WTC11 (cell line): ENCODE results near the gene BOD1L1. TPM values are rescaled to one million over a fixed set of nuclear protein-coding genes. Genes with fewer than 3 reads are reported as not detected.

Source experiments
- ARID4B ChIP-seq: sonication (generic); formaldehyde crosslinking; IDR thresholded peaks from 2 replicates; pipeline ENCODE4 v1.8.0; 2023; ENCODE audit warnings: missing genetic modification reagents, mild to moderate bottlenecking, borderline replicate concordance
- ATF1 ChIP-seq: sonication (generic); formaldehyde crosslinking; IDR thresholded peaks from 2 replicates; pipeline ENCODE4 v1.8.1; 2023; ENCODE audit warnings: mild to moderate bottlenecking, moderate library complexity, missing genetic modification reagents
- ATF2 ChIP-seq: sonication (generic); formaldehyde crosslinking; IDR thresholded peaks from 2 replicates; pipeline ENCODE4 v1.8.1; 2022; ENCODE audit warnings: low read depth, missing genetic modification reagents, borderline replicate concordance
- CREB1 ChIP-seq: sonication (generic); formaldehyde crosslinking; IDR thresholded peaks from 2 replicates; pipeline ENCODE4 v1.8.0; 2023; ENCODE audit warnings: mild to moderate bottlenecking, missing genetic modification reagents
- CREM ChIP-seq: sonication (generic); formaldehyde crosslinking; IDR thresholded peaks from 2 replicates; pipeline ENCODE4 v1.8.1; 2022; ENCODE audit warnings: mild to moderate bottlenecking, missing genetic modification reagents, moderate library complexity
- CTCF ChIP-seq: fragments of 200-600 bp; IDR thresholded peaks from 2 replicates; pipeline ENCODE4 v1.8.0; 2022; ENCODE audit warnings: antibody characterized with exemption
- E2F4 ChIP-seq: sonication (generic); formaldehyde crosslinking; IDR thresholded peaks from 2 replicates; pipeline ENCODE4 v1.8.1; 2022; ENCODE audit warnings: low read depth, mild to moderate bottlenecking, moderate library complexity, missing genetic modification reagents, borderline replicate concordance
- E2F5 ChIP-seq: sonication (generic); formaldehyde crosslinking; IDR thresholded peaks from 2 replicates; pipeline ENCODE4 v1.8.1; 2022; ENCODE audit warnings: mild to moderate bottlenecking, moderate library complexity, missing genetic modification reagents
- EMX1 ChIP-seq: fragments of 250-450 bp; sonication (Bioruptor Pico); IDR thresholded peaks from 2 replicates; pipeline ENCODE4 v1.8.0; 2021; ENCODE audit warnings: mild to moderate bottlenecking
- ETV6 ChIP-seq: sonication (generic); formaldehyde crosslinking; IDR thresholded peaks from 2 replicates; pipeline ENCODE4 v1.8.1; 2022; ENCODE audit warnings: mild to moderate bottlenecking, missing genetic modification reagents
- FOXP4 ChIP-seq: sonication (generic); formaldehyde crosslinking; IDR thresholded peaks from 2 replicates; pipeline ENCODE4 v1.8.0; 2022; ENCODE audit warnings: mild to moderate bottlenecking, missing genetic modification reagents
- GABPB1 ChIP-seq: sonication (generic); formaldehyde crosslinking; IDR thresholded peaks from 2 replicates; pipeline ENCODE4 v1.8.1; 2023; ENCODE audit warnings: mild to moderate bottlenecking, missing genetic modification reagents
- HMGA2 ChIP-seq: fragments of 250-450 bp; sonication (Bioruptor Pico); IDR thresholded peaks from 2 replicates; pipeline ENCODE4 v1.4.0; 2021; ENCODE audit warnings: mild to moderate bottlenecking, moderate library complexity
- HMGXB4 ChIP-seq: sonication (generic); formaldehyde crosslinking; IDR thresholded peaks from 2 replicates; pipeline ENCODE4 v1.8.1; 2023; ENCODE audit warnings: mild to moderate bottlenecking, moderate library complexity, missing genetic modification reagents
- IRF2 ChIP-seq: sonication (generic); formaldehyde crosslinking; IDR thresholded peaks from 2 replicates; pipeline ENCODE4 v1.8.0; 2022; ENCODE audit warnings: low read depth, missing genetic modification reagents, borderline replicate concordance
- KAT7 ChIP-seq: sonication (generic); formaldehyde crosslinking; IDR thresholded peaks from 2 replicates; pipeline ENCODE4 v1.8.1; 2023; ENCODE audit warnings: missing genetic modification reagents, mild to moderate bottlenecking, borderline replicate concordance
- NFE2L1 ChIP-seq: sonication (generic); formaldehyde crosslinking; IDR thresholded peaks from 2 replicates; pipeline ENCODE4 v1.8.1; 2023; ENCODE audit warnings: missing genetic modification reagents
- NFYB ChIP-seq: sonication (generic); formaldehyde crosslinking; conservative IDR thresholded peaks from 2 replicates; pipeline ENCODE4 v1.8.0; 2022; ENCODE audit warnings: low read depth, missing genetic modification reagents
- TEAD4 ChIP-seq: sonication (generic); formaldehyde crosslinking; IDR thresholded peaks from 2 replicates; pipeline ENCODE4 v1.8.0; 2022; ENCODE audit warnings: mild to moderate bottlenecking, missing genetic modification reagents
- ZBTB43 ChIP-seq: sonication (generic); formaldehyde crosslinking; IDR thresholded peaks from 2 replicates; pipeline ENCODE4 v1.8.1; 2023; ENCODE audit warnings: mild to moderate bottlenecking, missing genetic modification reagents
- ZMAT4 ChIP-seq: fragments of 250-450 bp; sonication (Bioruptor Pico); IDR thresholded peaks from 2 replicates; pipeline ENCODE4 v1.9.0; 2021; ENCODE audit warnings: mild to moderate bottlenecking
- ZNF121 ChIP-seq: sonication (generic); formaldehyde crosslinking; IDR thresholded peaks from 2 replicates; pipeline ENCODE4 v1.8.0; 2023; ENCODE audit warnings: missing genetic modification reagents
- ZNF138 ChIP-seq: sonication (generic); formaldehyde crosslinking; conservative IDR thresholded peaks from 2 replicates; pipeline ENCODE4 v1.8.1; 2022; ENCODE audit warnings: mild to moderate bottlenecking, moderate library complexity, missing genetic modification reagents
- ZNF416 ChIP-seq: fragments of 250-450 bp; sonication (Bioruptor Pico); IDR thresholded peaks from 2 replicates; pipeline ENCODE4 v1.9.0; 2021; ENCODE audit warnings: mild to moderate bottlenecking, inconsistent platforms
- total RNA-seq: library from RNA; stranded (reverse); gene quantifications from 3 replicates; pipeline ENCODE4 v1.2.3, GENCODE V29; 2021

The BOD1L1 gene
- total RNA-seq, 1 experiment from 2014 or later = 43.5 TPM

- no peak for TF ChIP-seq TEAD4 (CRISPR knock-in tag)
- no peak for TF ChIP-seq CREB1 (CRISPR knock-in tag)
- peak; percentile 76; the same call in 1 of the 2 replicates for TF ChIP-seq HMGXB4 (CRISPR knock-in tag)
- TF ChIP-seq CTCF = no peak
- TF ChIP-seq NFYB = no peak
- TF ChIP-seq NFE2L1 (CRISPR knock-in tag) = no peak
- TF ChIP-seq ZNF416 (CRISPR knock-in tag) = 0 out of 2 replicates have a peak, but pooled peaks have one; percentile 12
- TF ChIP-seq ZNF138 (CRISPR knock-in tag) = no peak
- no peak for TF ChIP-seq IRF2
- peak; percentile 30; the same call in 1 of the 2 replicates for TF ChIP-seq FOXP4
- TF ChIP-seq ZMAT4 (CRISPR knock-in tag) = no peak
- peak; percentile 77; the same call in 1 of the 2 replicates for TF ChIP-seq ARID4B
- no peak for TF ChIP-seq ATF2
- TF ChIP-seq GABPB1 (CRISPR knock-in tag) = peak; percentile 94
- no peak; the same call in 1 of the 2 replicates for TF ChIP-seq ATF1 (CRISPR knock-in tag)
- peak; percentile 92 for TF ChIP-seq CREM (CRISPR knock-in tag)
- TF ChIP-seq ZNF121 (CRISPR knock-in tag) = peak; percentile 89
- peak; percentile 86 for TF ChIP-seq ETV6 (CRISPR knock-in tag)
- TF ChIP-seq E2F4 (CRISPR knock-in tag) = no peak
- TF ChIP-seq ZBTB43 (CRISPR knock-in tag) = no peak
- no peak for TF ChIP-seq HMGA2 (CRISPR knock-in tag)
- TF ChIP-seq EMX1 (CRISPR knock-in tag) = no peak
- TF ChIP-seq KAT7 (CRISPR knock-in tag) = 0 out of 2 replicates have a peak, but pooled peaks have one; percentile 75
- no peak for TF ChIP-seq E2F5
Measured at GRCh38 chr4:13627606-13628311, at the start of gene BOD1L1 (continued).
